ENCODE measurements around the gene RELB.

The RELB gene

GRCh38 chr19:45005787-45006186 is 4.5 kb downstream of the RELB start:
- H3K27ac ChIP-seq (ENCODE audit: low read length): peak overlapping the region; percentile 23
- H3K4me3 ChIP-seq (ENCODE audit: low read depth in 1 of 2, low read length in 2 of 2): no peak overlapping the region
- peaks cover 0 to 6% of the 10 kb centered on the region in 2 donors for H3K4me1 ChIP-seq (ENCODE audit: control insufficient read depth in 1 of 2, insufficient read depth in 2 of 2, low read length in 2 of 2)
- H3K9me3 ChIP-seq (ENCODE audit: control insufficient read depth in 1 of 2, low read length in 2 of 2): no peaks in the 10 kb centered on the region
- H3K36me3 ChIP-seq (ENCODE audit: control insufficient read depth in 1 of 2, insufficient read depth in 2 of 2, low read length in 2 of 2): peaks cover 3% of the 10 kb centered on the region in 2 donors
- H3K27me3 ChIP-seq (ENCODE audit: low read depth, low read length): no peaks in the 10 kb centered on the region

GRCh38 chr19:45008552-45008951 is 7.3 kb downstream of the RELB start:
- Histone ChIP-seq H3K4me3 (ENCODE audit: low read depth in 1 of 2, low read length in 2 of 2) (no peak overlapping the region), H3K27ac (ENCODE audit: low read length) (no peak overlapping the region), H3K36me3 (ENCODE audit: control insufficient read depth in 1 of 2, insufficient read depth in 2 of 2, low read length in 2 of 2) (peaks cover 2 to 3% of the 10 kb centered on the region in 2 donors), H3K9me3 (ENCODE audit: control insufficient read depth in 1 of 2, low read length in 2 of 2) (no peaks in the 10 kb centered on the region), H3K27me3 (ENCODE audit: low read depth, low read length) (no peaks in the 10 kb centered on the region), H3K4me1 (ENCODE audit: control insufficient read depth in 1 of 2, insufficient read depth in 2 of 2, low read length in 2 of 2) (no peaks in the 10 kb centered on the region)

DNA sequence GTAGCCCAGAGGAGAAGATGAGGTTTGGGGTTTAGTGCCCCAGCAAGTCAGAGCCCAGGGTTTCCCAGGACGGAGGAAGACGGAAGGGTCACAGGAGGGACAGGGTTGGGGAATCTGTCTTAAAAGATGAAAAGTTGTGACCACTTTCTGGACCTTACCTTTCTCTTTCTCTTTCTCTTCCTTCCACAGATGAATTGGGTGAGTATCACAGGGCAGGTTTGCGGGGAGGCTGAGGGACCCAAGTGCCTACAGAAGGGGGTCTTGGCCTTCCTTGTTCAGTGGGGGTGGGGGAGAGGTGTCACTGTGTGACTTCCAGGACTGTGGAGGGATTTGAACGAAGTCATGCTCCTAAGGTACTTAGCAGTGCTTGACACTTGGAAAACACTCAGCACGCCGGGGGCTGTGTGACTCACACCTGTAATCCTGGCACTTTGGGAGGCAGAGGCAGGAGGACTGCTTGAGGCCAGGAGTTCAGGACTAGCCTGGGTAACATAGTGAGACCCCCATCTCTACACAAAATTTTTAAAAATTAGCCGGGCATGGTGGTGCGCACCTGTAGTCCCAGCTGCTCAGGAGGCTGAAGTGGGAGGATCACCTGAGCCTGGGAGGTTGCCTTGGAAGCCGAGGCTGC is 8.5 kb downstream of the RELB start:
- Histone ChIP-seq H3K36me3 (ENCODE audit: control insufficient read depth in 1 of 2, insufficient read depth in 2 of 2, low read length in 2 of 2) (peaks cover 3 to 9% of the 10 kb centered on the region in 2 donors), H3K9me3 (ENCODE audit: control insufficient read depth in 1 of 2, low read length in 2 of 2) (no peaks in the 10 kb centered on the region), H3K27ac (ENCODE audit: low read length) (no peak overlapping the region), H3K4me3 (ENCODE audit: low read depth in 1 of 2, low read length in 2 of 2) (no peak overlapping the region), H3K27me3 (ENCODE audit: low read depth, low read length) (no peaks in the 10 kb centered on the region), H3K4me1 (ENCODE audit: control insufficient read depth in 1 of 2, insufficient read depth in 2 of 2, low read length in 2 of 2) (no peaks in the 10 kb centered on the region)

DNA sequence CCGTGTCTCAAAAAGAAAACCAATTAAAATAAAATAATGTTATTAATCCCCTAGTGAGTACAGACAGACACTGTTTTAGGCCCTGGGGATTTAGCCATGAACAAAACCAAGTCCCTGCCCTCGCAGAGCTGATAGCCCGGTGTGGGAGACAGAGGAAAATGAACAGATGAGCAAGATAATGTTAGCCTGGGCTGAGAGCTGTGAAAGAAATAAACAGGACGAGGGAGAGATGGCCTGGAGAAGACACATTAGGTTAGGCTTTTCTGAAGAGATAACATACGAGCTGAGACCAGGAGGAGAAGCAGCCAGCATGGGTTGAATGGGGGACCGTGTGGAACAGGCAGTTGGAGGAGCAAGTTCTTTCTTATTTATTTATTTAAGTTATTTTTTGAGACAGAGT is 9.0 kb downstream of the RELB start:
- no peak overlapping the region for H3K27ac ChIP-seq (ENCODE audit: low read length)
- H3K4me3 ChIP-seq (ENCODE audit: low read depth in 1 of 2, low read length in 2 of 2): no peak overlapping the region
- H3K9me3 ChIP-seq (ENCODE audit: control insufficient read depth in 1 of 2, low read length in 2 of 2): no peaks in the 10 kb centered on the region
- H3K36me3 ChIP-seq (ENCODE audit: control insufficient read depth in 1 of 2, insufficient read depth in 2 of 2, low read length in 2 of 2): peaks cover 3 to 12% of the 10 kb centered on the region in 2 donors
- no peaks in the 10 kb centered on the region for H3K4me1 ChIP-seq (ENCODE audit: control insufficient read depth in 1 of 2, insufficient read depth in 2 of 2, low read length in 2 of 2)
- no peaks in the 10 kb centered on the region for H3K27me3 ChIP-seq (ENCODE audit: low read depth, low read length)

DNA sequence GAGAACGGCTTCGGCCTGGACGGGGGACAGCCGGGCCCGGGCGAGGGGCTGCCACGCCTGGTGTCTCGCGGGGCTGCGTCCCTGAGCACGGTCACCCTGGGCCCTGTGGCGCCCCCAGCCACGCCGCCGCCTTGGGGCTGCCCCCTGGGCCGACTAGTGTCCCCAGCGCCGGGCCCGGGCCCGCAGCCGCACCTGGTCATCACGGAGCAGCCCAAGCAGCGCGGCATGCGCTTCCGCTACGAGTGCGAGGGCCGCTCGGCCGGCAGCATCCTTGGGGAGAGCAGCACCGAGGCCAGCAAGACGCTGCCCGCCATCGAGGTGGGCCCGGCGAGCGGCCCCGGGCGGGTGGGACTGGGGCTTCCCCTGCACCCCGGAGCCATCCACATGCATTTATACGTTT is 10.7 kb downstream of the RELB start:
- Histone ChIP-seq H3K27me3 (ENCODE audit: low read depth, low read length) (no peaks in the 10 kb centered on the region), H3K36me3 (ENCODE audit: control insufficient read depth in 1 of 2, insufficient read depth in 2 of 2, low read length in 2 of 2) (peaks cover 2 to 17% of the 10 kb centered on the region in 2 donors), H3K4me3 (ENCODE audit: low read depth in 1 of 2, low read length in 2 of 2) (no peak overlapping the region), H3K4me1 (ENCODE audit: control insufficient read depth in 1 of 2, insufficient read depth in 2 of 2, low read length in 2 of 2) (no peaks in the 10 kb centered on the region), H3K27ac (ENCODE audit: low read length) (no peak overlapping the region), H3K9me3 (ENCODE audit: control insufficient read depth in 1 of 2, low read length in 2 of 2) (no peaks in the 10 kb centered on the region)

DNA sequence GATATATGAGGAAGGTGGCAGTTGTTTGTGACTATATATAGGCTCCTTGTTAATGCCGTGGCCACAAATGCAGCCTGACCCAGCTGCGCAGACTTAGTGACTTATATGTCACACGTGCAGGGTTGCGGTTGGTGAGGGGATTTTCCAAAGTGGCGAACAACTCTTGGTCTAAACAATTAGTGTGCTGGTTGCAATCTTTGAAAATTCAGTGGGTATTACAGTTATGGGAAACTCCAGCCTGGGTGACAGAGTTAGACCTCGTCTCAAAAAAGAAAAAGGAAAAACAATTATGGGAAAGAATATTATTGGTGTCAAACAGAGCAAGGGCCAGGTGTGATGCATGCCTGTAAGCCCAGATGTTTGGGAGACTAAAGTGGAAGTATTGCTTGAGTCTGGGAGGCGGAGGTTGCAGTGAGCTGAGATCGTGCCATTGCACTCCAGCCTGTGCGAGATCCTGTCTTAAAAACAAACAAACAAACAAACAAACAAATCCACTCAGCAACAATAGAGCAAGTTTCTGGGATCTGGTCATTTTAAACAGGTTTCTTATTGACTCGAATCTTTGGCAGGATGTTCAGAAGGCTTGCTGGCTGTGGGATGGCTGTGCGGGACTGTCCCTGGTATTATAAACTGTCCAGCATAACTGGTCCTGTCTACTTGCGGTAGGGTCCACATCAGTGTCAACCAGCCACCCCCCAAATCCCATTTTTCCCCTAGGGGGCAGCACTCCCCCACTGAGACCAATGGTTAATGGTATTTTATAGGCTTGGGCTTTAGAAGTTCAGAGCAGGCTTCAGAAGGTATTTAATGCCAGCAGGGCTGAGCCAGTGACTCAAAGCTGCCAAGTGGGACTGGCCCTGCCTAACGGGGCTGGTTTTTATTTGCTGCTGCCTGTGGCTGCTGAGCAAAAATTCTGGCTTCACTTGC is 15.4 kb downstream of the RELB start:
- peaks cover 0 to 17% of the 10 kb centered on the region in 2 donors for H3K36me3 ChIP-seq (ENCODE audit: control insufficient read depth in 1 of 2, insufficient read depth in 2 of 2, low read length in 2 of 2)
- H3K4me1 ChIP-seq (ENCODE audit: control insufficient read depth in 1 of 2, insufficient read depth in 2 of 2, low read length in 2 of 2): no peaks in the 10 kb centered on the region
- no peak overlapping the region for H3K27ac ChIP-seq (ENCODE audit: low read length)
- H3K4me3 ChIP-seq (ENCODE audit: low read depth in 1 of 2, low read length in 2 of 2): no peak overlapping the region
- H3K9me3 ChIP-seq (ENCODE audit: control insufficient read depth in 1 of 2, low read length in 2 of 2): no peaks in the 10 kb centered on the region
- H3K27me3 ChIP-seq (ENCODE audit: low read depth, low read length): no peaks in the 10 kb centered on the region

- Histone ChIP-seq H3K27me3 (ENCODE audit: low read depth, low read length) (no peaks in the 10 kb centered on the region), H3K9me3 (ENCODE audit: control insufficient read depth in 1 of 2, low read length in 2 of 2) (no peaks in the 10 kb centered on the region), H3K4me3 (ENCODE audit: low read depth in 1 of 2, low read length in 2 of 2) (no peak overlapping the region), H3K27ac (ENCODE audit: low read length) (no peak overlapping the region), H3K4me1 (ENCODE audit: control insufficient read depth in 1 of 2, insufficient read depth in 2 of 2, low read length in 2 of 2) (no peaks in the 10 kb centered on the region), H3K36me3 (ENCODE audit: control insufficient read depth in 1 of 2, insufficient read depth in 2 of 2, low read length in 2 of 2) (peaks cover 0 to 16% of the 10 kb centered on the region in 2 donors)
Measured at GRCh38 chr19:45019187-45019586, 17.9 kb downstream of the RELB start.

GRCh38 chr19:45020071-45020470 is 18.8 kb downstream of the RELB start:
- Histone ChIP-seq H3K27me3 (ENCODE audit: low read depth, low read length) (no peaks in the 10 kb centered on the region), H3K36me3 (ENCODE audit: control insufficient read depth in 1 of 2, insufficient read depth in 2 of 2, low read length in 2 of 2) (peaks cover 0 to 14% of the 10 kb centered on the region in 2 donors), H3K9me3 (ENCODE audit: control insufficient read depth in 1 of 2, low read length in 2 of 2) (no peaks in the 10 kb centered on the region), H3K27ac (ENCODE audit: low read length) (no peak overlapping the region), H3K4me1 (ENCODE audit: control insufficient read depth in 1 of 2, insufficient read depth in 2 of 2, low read length in 2 of 2) (no peaks in the 10 kb centered on the region), H3K4me3 (ENCODE audit: low read depth in 1 of 2, low read length in 2 of 2) (no peak overlapping the region)

- H3K36me3 ChIP-seq (ENCODE audit: control insufficient read depth in 1 of 2, insufficient read depth in 2 of 2, low read length in 2 of 2): peaks cover 0 to 8% of the 10 kb centered on the region in 2 donors
- no peaks in the 10 kb centered on the region for H3K27me3 ChIP-seq (ENCODE audit: low read depth, low read length)
- no peaks in the 10 kb centered on the region for H3K4me1 ChIP-seq (ENCODE audit: control insufficient read depth in 1 of 2, insufficient read depth in 2 of 2, low read length in 2 of 2)
- H3K9me3 ChIP-seq (ENCODE audit: control insufficient read depth in 1 of 2, low read length in 2 of 2): no peaks in the 10 kb centered on the region
- no peak overlapping the region for H3K4me3 ChIP-seq (ENCODE audit: low read depth in 1 of 2, low read length in 2 of 2)
- no peak overlapping the region for H3K27ac ChIP-seq (ENCODE audit: low read length)
Measured at GRCh38 chr19:45021971-45022370, 20.7 kb downstream of the RELB start.

- Histone ChIP-seq H3K36me3 (ENCODE audit: control insufficient read depth in 1 of 2, insufficient read depth in 2 of 2, low read length in 2 of 2) (peaks cover 0 to 10% of the 10 kb centered on the region in 2 donors), H3K4me3 (ENCODE audit: low read depth in 1 of 2, low read length in 2 of 2) (no peak overlapping the region)
Measured at GRCh38 chr19:45023048-45023447, 21.8 kb downstream of the RELB start.

GRCh38 chr19:45025264-45025663 is 24.0 kb downstream of the RELB start:
- H3K27me3 ChIP-seq (ENCODE audit: low read depth, low read length): no peaks in the 10 kb centered on the region
- H3K27ac ChIP-seq (ENCODE audit: low read length): no peak overlapping the region
- H3K4me3 ChIP-seq (ENCODE audit: low read depth in 1 of 2, low read length in 2 of 2): no peak overlapping the region
- H3K9me3 ChIP-seq (ENCODE audit: control insufficient read depth in 1 of 2, low read length in 2 of 2): no peaks in the 10 kb centered on the region
- peaks cover 7 to 23% of the 10 kb centered on the region in 2 donors for H3K36me3 ChIP-seq (ENCODE audit: control insufficient read depth in 1 of 2, insufficient read depth in 2 of 2, low read length in 2 of 2)
- no peaks in the 10 kb centered on the region for H3K4me1 ChIP-seq (ENCODE audit: control insufficient read depth in 1 of 2, insufficient read depth in 2 of 2, low read length in 2 of 2)

More at GRCh38 chr19:45023048-45023447, 21.8 kb downstream of the RELB start:
- no peak overlapping the region for H3K27ac ChIP-seq (ENCODE audit: low read length)
- H3K4me1 ChIP-seq (ENCODE audit: control insufficient read depth in 1 of 2, insufficient read depth in 2 of 2, low read length in 2 of 2): no peaks in the 10 kb centered on the region
- H3K9me3 ChIP-seq (ENCODE audit: control insufficient read depth in 1 of 2, low read length in 2 of 2): no peaks in the 10 kb centered on the region
- H3K27me3 ChIP-seq (ENCODE audit: low read depth, low read length): no peaks in the 10 kb centered on the region

Measured in muscle layer of duodenum (tissue), 2 donors.